ENCODE measurements around the gene PIK3C2G.

PIK3C2G gene

DNA sequence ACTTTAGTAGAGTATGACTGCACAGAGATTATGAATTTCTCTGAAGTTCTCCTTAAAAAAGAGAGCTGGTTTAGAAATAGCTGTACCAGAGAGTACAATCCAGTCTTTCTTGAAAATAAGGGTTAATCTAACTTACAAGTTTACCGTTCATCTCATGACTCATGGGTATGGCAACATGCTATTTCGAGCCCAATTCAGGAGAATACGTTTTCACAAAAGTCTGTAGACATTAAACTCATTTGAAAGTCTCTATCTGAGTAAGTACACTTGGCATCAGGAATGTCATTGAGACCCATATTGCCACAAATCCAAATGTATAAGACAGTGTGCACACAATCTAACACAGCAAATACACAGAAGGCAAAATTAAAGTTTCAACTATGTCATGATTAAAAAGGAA is 160.5 kb downstream of the PIK3C2G start:
- FAIRE-seq, result no peak

DNA sequence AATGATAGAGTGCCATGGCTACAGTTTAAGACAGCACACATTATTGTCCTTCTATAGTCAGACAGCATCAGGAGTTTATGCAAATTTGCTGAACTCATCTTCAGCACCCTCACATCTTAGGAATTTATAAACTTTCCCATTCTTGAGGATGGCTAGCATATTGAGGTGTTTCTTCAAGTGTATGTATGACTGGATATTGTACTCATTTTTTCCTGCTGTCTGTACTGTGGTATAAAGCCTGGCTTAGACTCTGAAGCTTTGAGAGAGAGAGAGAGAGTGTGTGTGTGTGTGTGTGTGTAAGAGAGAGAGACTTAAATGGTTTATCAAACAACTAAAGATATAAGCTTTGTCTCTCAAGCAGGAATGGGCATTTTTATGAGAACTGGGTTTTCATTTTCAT is 161.6 kb downstream of the PIK3C2G start:
- FAIRE-seq, result no peak

DNA sequence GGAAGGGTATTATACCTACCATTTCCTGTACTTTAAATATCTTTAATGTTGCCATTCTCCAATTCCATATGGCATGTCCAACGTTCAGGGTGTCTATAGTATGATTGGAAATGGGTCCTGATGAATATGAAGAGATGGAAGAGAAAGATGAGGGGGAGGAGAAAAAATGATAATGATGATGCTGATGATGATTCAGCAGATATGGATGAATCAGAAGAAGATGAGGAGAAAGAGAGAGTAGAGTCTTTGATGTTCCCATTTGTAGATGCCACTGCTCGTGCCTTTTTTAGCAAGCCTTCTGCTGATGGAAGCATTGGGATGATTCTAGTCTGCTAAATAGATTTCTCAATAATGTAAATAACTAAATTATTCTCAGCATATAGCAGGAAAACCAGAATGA is 163.5 kb downstream of the PIK3C2G start:
- FAIRE-seq, result no peak

DNA sequence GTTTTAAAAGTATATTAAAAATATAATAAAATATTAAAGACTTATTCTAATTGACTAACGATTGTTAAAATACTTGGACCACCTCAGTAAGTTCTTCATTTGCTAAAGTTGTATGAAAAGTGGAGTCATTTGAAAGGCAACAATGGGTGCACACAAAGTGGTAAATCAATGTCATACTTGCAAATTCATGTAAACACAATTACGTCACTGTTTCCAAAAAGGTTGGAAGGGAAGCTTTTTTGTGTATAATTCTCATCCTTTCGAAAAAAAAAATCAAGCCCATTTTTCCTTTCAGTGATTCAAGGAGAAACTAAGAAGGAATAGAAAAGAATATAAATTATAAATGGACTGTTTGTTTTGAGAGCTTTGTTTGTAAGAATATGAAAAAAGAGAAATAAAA is 166.2 kb downstream of the PIK3C2G start:
- no peak for FAIRE-seq

DNA sequence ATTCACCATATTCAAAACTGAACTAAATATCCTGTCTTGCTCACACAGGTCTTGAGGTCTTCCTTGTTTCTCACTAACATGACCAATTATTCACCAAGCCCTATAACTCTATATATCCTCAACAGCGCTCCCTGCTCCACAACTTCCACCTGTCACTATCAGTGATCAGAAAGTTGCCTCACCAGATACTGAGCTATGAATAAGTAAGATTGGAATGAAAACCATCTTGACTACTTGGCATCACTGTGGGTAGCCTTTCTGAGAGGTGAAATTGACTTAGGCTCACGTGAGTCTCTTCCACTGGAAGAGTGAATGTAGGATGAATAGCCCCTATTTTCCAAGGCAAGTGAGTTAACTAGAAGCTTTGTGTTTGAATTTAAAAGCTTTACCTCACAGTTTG is 167.1 kb downstream of the PIK3C2G start:
- no peak for FAIRE-seq

DNA sequence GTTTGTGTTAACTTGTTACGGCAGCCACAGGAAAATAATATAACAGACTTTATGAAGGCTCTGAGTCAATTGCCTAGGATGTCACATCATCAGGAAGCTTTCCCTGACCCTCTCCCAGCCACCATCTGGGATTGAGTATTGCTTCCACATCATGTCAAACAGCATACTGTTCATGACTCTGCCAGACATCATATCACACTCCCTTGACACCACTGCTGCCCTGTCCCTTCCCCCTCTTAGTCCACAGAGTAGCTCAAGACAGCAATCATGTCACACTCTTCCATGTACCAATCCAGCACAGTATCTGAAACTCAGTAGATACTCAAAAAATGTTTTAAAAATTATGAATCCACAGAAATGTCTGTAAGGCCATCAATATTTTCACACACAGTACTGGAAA is 168.0 kb downstream of the PIK3C2G start:
- no peak for FAIRE-seq

DNA sequence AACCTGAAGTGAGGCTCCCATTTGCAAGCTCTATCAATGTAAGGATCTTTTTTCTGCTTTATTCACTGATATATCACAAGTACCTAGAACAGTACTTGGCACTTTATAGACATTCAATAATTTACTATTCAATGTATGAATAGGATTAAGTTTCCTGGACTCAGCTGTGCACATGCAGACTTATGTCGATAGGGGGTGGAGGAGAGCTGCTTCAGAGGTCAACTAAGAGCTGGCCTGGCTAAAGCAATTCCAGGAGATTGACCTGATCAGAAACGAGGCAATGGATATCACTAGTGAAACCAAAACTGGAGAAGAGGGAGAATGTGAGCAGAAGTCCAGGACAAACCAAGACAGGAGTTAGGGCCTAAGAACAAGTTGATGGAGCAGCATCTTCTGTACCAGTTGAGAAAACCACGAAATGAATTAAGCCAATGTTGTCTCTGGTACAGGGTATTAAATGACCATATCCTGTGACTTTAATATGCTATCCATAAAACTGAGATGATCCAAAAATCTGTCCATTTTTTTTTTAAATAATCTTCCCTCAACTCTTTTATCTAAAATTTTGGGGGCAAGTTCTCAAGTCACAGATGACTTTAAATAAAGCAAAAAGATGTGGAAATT is 169.2 kb downstream of the PIK3C2G start:
- FAIRE-seq, result no peak

DNA sequence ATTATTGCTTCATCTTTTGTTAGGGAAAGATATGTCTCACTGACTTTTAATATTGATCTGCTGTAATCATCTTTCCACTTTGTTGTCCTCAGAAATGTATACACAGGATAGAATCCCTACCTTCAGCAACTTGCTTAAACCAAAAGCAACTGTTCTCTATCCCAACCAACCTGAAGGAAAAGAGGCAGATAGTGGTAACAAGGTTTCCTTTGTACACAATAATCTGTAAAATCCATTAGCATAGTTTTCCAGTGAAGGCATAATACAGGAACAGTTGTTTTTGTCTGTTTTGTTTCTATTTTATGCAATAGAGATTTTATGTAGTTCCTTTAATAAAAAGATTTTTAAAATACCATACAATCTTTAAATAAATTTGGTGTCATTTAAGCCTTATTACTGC is 170.5 kb downstream of the PIK3C2G start:
- FAIRE-seq, result no peak

DNA sequence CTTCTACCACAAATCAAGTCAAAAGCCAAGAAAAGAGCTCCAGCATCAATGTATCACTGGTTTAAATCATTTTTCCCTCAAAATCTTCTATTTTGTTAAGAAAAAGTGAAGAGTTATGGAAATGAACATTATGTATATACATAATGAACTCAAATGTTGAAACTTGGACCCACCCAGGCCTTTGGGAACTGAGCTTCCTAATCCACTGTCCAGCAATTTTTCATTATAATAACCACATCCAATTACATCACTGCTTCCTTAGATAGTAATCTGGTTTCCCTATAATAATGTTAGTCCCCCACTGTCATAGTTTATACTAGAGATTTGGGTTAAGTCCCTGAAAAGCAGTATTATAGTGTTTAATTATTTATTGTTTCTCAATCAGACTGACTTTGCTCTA is 170.9 kb downstream of the PIK3C2G start:
- no peak for FAIRE-seq

DNA sequence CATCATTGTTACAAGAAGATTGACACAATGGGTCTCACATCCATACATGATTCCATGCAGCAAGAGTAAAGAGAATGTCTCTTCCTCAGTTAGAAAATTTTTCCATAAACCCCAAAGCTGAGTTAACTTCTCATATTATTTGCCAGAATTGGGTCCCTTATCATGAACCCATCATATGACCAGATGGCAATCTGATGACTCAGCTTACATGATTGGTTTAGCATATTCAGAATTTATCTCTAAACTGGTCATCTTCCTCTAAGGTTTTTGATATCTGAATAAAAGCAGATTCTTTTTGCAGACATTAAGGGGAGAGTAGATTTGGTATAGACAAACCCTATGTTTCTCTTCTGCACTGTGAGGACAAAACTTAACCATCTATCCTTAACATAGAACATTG is 174.9 kb downstream of the PIK3C2G start:
- no peak for FAIRE-seq

DNA sequence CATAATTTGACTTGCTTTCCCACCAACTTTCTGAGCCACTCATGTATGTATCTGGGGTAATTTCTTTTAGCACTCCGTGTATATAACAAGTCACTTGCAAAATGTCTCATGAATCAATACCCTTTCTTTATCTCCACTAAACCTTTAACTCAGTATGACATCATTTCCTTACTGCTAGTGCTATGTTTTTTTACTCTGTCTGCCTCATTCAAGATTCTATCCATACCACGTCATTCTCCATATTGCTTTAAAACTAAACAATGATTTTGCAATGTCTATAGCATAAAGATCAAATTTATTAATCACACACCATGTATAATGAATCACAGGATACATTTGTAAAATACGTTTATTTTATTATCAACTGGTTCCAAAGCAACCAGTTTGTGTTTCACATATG is 178.2 kb downstream of the PIK3C2G start:
- no peak for FAIRE-seq

DNA sequence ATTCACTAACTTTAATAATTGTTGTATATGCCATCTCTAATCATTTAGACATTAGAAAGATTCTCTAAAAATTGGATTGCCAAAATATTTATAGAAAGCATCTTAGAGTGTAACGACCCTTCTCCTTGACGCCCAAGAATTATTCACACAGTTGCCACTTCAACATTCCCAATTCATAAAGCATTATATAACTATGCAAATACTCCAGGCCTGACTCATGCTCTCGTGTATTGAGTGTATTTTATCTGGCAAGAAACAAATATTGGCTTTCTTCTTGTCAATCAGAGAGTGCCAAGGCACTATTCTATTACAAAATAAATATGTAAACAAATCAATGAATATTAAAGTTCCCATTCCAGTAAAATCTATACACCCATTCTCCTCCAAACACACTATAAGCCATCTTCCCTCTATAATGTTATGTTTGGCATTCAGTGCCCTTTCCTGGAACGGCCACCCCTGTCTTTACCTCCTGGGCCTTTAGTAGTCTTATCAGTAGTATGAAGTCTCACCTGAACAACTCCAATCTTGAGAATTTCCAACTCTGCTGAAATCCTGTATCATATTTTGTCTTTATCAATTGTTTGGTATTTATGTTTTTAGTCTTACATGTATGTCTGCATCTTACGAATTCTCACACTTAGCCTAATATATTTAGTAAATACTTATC is 182.6 kb downstream of the PIK3C2G start:
- FAIRE-seq, result no peak

DNA sequence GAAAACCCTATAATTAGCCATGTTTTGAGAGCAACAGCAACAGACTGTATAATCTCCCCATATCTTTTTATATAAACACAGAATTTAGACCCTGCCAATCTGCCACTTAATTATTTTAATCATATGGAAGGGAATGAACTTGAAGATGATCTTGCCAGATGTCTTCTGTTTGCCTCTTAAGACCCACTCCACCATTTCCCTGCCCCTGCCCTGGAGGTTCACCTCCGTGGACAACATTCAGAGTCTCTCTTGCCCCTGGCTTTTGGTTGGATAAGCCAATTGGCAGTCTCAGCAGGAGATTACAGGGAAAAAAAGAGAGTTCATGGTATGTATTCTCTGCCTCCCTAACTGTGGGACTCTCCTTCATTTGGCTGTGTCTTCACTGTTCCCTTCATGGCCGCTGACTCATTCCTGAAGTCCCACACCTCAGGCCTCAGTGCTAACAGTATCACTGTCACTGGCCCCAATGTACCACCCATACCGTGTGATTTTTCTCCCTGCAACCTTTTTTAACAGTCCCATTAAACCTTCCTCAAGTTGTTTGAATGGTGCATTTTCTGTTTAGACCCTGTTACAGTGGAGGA is 184.8 kb downstream of the PIK3C2G start:
- FAIRE-seq, result no peak

DNA sequence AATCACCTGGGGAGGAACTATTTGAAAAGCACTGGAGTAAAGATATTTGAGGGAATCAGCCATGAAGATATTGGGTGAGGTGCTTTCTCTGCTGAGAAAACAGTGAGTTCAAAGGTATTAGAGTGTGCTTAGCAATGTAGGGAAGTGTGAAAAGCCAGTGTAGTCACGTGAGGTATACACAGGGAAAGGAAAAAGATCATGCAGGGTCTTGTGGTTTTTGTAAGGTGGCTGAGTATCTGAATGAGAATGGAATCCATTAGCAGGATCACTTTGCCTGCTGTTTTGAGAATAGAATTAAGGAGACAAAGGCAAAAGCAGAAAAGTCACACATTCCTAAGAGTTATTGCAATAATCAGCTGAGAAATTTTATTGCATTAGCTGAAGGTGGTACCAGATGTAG is 193.0 kb downstream of the PIK3C2G start:
- no peak for FAIRE-seq

DNA sequence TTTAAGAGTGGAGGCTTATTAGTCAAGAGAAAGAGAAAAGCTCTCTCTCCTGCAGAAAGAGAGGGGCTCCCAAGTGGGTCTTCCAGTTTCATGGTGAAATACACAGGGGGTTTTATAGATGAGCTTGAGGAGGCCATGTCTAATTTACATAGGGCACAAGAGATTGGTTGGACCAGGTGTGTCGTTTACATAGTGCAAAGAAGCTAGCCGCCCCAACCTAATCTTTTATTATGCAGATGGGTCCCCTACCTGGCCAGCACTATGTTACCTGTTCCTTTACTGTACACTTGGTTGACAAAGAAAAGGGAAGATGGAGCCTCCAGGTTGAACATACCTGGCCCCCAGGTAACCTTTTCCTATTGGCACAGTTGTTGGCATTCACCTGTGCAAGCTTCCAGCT is 195.0 kb downstream of the PIK3C2G start:
- no peak for FAIRE-seq

DNA sequence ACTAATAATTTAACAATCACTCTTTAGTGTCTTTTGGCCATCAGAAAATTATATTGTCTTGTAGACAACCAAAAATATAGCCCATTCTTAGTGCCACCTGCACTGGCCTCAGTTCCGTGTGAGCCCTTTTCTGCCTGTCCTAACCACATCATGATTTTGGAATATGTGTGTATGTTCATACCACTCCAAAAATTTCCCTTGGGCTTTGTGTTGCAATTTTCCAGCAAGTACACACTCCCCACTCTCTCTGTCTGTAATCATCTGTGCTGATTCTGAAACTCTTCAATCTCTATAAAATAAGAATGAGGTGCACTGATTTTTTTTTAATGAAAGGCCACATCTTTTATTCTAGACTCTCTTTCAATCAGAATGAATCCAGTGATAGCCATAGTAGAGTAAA is 196.0 kb downstream of the PIK3C2G start:
- FAIRE-seq, result no peak

DNA sequence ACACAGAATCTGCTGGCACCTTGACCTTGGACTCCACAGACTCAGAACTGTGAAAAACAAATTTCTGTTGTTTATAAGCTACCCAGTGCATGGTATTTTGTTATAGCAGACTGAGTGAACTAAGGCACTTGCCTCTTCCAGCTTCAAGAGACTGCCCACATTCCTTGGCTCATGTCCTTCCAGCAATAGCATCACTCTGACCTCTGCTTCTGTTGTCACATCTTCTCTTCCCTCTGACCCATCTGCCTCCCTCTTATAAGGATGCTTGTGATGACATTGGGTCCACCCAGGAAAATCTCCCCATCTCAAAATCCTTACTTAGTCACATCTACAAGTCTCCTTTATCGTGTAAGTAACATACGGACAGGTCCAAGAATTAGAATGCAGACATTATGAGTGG is 200.4 kb downstream of the PIK3C2G start:
- no peak for FAIRE-seq

DNA sequence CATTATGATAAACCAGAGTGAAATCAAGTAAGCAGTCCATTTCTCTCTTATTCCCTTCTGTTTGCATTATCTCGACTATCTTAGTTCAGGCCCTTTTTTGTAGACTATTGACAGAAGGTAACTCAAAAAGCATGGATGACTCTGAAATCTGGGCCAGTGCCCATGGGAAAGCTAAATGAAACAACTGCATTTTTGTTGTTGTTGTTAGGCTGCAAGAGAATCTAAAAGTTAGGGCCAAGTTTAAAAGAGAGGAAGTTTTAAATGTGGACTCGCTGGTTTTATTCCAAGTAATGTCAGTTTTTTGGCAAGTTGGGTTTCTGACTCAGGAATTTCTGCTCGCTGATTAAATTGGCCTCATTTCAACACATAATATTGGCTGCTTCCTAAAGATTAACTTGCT is 201.1 kb downstream of the PIK3C2G start:
- FAIRE-seq, result no peak

DNA sequence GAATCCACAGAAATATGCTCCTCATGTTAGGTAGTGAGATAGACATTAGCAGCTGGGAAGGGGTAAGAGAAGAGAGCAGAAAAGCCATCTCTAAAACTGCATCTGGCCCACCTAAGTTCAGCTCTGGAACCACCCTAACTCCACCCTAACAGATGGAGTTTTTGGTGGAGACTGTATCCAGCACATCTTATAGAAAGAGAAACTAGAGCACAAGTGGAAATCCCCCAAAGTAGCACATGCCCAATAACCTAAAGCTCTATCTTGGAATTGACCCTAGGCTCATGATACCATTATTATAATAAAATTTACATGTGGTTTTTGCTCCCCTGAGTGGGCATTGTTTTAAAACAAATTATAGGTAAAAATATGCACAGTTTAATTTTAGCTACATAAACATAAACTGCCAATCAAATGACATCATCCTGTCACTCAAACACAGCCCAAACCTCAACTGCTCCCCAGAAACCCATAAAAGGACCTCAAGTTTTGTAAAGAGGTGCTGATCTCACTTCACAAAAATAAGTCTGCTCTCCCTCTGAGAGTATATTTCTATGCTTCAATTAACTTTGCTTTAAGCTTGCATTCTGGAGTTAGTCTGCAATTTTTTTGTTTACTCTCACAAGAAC is 206.4 kb downstream of the PIK3C2G start:
- FAIRE-seq, result no peak

DNA sequence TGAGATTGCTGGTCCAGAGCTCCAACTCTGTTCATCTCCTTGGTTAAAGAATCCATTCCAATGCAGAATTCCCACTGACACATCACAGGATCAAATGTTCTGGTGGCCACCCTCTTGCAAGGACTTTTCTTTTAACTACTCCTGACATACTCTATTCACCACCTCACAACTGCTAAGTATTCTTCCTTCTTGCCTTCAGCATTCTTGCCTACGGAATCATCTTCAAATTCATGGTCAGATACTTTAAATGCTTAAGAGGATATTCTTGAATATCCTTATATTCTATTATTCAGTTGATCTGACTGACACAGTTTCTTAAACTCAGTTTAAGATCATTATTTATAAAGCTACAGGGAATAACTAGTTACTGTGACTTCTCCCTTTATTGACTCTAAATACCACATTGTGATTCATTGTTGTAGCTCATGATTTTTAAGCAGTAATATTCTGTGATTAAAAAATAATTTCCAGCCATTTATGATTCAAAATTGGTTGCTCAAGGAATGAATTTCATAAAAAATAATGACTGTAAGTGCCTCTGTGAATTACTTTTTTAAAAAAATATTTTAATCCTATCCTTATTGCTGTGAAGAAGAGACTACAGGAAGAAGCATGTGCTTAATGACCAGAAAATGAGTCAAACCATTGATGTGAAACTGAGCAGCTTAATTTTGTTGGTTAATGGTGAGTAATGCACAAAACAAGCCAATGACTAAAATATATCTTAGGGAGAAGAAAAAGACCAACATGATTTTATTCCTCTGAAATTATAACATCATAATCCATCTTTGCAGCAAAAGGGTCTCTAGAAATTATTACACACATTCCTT is 207.1 kb downstream of the PIK3C2G start:
- no peak for FAIRE-seq

DNA sequence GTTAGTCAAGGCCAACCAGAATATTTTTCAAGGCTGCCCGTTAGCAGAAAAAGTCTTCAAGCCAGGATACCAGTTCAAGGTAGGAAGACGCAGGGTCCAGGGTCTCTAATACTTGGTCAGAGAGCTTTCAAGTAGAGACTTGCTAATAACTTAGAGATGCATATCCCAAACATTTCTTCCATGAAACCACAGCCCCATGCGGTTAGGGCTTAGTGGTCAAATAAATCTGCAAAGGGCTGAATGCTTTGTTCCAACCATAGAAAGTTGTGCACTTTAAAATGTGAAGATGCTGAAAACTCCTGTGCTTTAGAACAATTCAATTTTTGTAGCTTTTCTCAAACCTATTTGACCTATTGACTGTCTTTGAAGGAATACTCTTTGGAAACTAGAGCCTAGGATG is 208.9 kb downstream of the PIK3C2G start:
- FAIRE-seq, result no peak

DNA sequence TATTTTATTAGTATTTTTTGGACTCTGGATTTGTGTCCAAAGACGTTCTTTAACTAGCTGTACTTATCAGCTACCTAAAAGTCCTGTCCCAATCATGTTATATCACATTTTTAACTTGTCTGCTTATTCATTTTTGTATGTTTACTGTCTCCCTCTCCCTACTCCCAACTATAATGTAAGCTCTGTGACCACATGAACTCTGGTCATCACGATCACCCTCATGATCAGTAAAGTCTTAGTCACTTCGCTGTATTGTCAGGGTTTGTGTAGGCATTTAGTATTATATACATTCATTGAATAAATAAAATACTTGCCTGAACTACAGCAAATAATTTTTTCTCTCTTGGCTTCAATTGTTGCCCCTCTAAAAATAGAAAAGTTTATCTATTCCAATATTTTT is 211.0 kb downstream of the PIK3C2G start:
- no peak for FAIRE-seq

DNA sequence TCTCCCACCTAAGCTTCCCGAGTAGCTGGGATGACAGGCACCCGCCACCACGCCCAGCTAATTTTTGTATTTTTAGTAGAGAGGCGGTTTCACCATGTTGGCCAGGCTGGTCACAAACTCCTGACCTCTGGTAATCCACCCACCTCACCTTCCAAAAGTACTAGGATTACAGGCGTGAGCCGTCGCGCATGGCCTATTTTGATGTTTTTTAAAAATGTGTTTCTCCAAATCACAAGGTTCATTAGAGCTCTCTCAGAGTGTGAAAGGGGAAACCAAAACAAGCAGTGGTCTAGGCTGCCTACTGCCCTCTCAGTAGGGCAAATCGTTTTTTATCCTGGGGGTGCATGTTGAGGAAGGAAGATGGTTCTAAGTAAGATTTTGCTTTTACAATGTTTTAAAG is 211.5 kb downstream of the PIK3C2G start:
- no peak for FAIRE-seq

All from A204.1 (cell line).